Uterus (tissue), 4 donors: ENCODE results near the gene COL23A1. TPM values are rescaled to one million over a fixed set of nuclear protein-coding genes. Genes with fewer than 3 reads are reported as not detected.

Source experiments
- DNase-seq, 2 donors: peaks; one replicate each; pipeline ENCODE4 v3.0.0-alpha.2; 2019 to 2020
- H3K27ac ChIP-seq, 2 donors: fragments of 200-600 bp; sonication (generic); 1 replicate in 1 of 2; 2 replicates in 1 of 2; pipeline ENCODE4 v1.5.1; 2016 to 2018
- H3K27me3 ChIP-seq, 2 donors: fragments of 200-600 bp; sonication (generic); one replicate each; pipeline ENCODE4 v1.5.1; 2018 to 2019; ENCODE audit warnings: control low read depth in 1 of 2
- H3K36me3 ChIP-seq, 2 donors: fragments of 200-600 bp; sonication (generic); one replicate each; pipeline ENCODE4 v1.5.1; 2019; ENCODE audit warnings: control low read depth in 1 of 2
- H3K4me1 ChIP-seq, 2 donors: fragments of 200-600 bp; sonication (generic); one replicate each; pipeline ENCODE4 v1.5.1; 2018 to 2019; ENCODE audit warnings: control low read depth in 1 of 2
- H3K4me3 ChIP-seq, 2 donors: fragments of 200-600 bp; sonication (generic); 1 replicate in 1 of 2; 2 replicates in 1 of 2; pipeline ENCODE4 v1.5.1; 2018 to 2019; ENCODE audit warnings: mild to moderate bottlenecking in 1 of 2
- H3K9me3 ChIP-seq, 2 donors: fragments of 200-600 bp; sonication (generic); one replicate each; pipeline ENCODE4 v1.5.1; 2019; ENCODE audit warnings: control low read depth in 1 of 2
- POLR2A ChIP-seq, 2 donors: fragments of 450-650 bp; IDR thresholded peaks; one replicate each; pipeline ENCODE4 v1.6.1; 2016; ENCODE audit warnings: antibody characterized with exemption in 2 of 2, mild to moderate bottlenecking in 1 of 2, moderate library complexity in 1 of 2
- intact Hi-C: fragments of 100-400 bp; cut with DNase I; formaldehyde crosslinking; loops from one replicate; pipeline ENCODE4 v1.15.1; 2023; ENCODE audit warnings: low total_unique reads
- total RNA-seq, 4 donors: library from RNA; depleted of rRNA in 3 of 4; stranded (reverse); fragments of >200 nt in 3 of 4; gene quantifications; one replicate each; pipeline versions ENCODE4 v1.1.0 to v1.2.4, GENCODE V29; 2014 to 2023
- TF ChIP-seq, protein P1 (sequence below), 4 experiments: fragments of 200-600 bp in 2 of 4; fragments of 450-650 bp in 2 of 4; sonication (generic) in 2 of 4; IDR thresholded peaks; one replicate each; pipeline ENCODE4 v1.5.1; 2016 to 2019; ENCODE audit warnings: antibody characterized with exemption in 4 of 4, mild to moderate bottlenecking in 2 of 4, moderate library complexity in 1 of 4
- donor health status: DM: yes; HTN: yes; CAD: no.

COL23A1 gene
- total RNA-seq, 4 donors from 2014 or later = 0.85 to 7.6 (median 2.0) TPM; not detected in 1

GRCh38 chr5:178486239-178486641, 104.0 kb downstream of the COL23A1 start:
- TF ChIP-seq, protein P1, sequence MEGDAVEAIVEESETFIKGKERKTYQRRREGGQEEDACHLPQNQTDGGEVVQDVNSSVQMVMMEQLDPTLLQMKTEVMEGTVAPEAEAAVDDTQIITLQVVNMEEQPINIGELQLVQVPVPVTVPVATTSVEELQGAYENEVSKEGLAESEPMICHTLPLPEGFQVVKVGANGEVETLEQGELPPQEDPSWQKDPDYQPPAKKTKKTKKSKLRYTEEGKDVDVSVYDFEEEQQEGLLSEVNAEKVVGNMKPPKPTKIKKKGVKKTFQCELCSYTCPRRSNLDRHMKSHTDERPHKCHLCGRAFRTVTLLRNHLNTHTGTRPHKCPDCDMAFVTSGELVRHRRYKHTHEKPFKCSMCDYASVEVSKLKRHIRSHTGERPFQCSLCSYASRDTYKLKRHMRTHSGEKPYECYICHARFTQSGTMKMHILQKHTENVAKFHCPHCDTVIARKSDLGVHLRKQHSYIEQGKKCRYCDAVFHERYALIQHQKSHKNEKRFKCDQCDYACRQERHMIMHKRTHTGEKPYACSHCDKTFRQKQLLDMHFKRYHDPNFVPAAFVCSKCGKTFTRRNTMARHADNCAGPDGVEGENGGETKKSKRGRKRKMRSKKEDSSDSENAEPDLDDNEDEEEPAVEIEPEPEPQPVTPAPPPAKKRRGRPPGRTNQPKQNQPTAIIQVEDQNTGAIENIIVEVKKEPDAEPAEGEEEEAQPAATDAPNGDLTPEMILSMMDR (IDR thresholded peaks at IDR 0.05) = no peak
- no peak for TF ChIP-seq POLR2A (IDR thresholded peaks at IDR 0.05)
- no peak overlapping the region for H3K4me3 ChIP-seq
- H3K9me3 ChIP-seq = no peaks in the 10 kb centered on the region
- no peak for DNase-seq
- no peaks in the 10 kb centered on the region for H3K36me3 ChIP-seq
- no peaks in the 10 kb centered on the region for H3K4me1 ChIP-seq
- no peak overlapping the region for H3K27ac ChIP-seq
- H3K27me3 ChIP-seq = peaks cover 0 to 5% of the 10 kb centered on the region in 2 donors
- intact Hi-C loops = no loop called here

DNA sequence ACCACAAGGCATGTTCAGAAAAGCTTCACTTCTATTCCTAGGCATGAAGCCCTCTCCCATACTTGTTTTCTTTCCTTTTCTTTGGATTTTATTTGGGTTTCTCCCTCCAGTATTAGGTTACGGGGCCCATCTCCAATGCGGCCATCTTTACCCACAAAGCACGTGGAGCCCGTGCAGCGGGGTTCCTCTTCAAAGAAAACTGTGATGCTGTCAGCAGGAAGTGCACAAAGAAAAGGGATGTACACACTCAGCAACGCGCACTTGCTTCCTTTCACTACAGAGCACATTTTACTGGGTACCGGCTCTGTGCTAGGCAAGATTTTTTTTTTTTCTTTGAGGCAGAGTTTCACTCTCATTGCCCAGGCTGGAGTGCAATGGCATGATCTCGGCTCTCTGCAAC, 106.6 kb downstream of the COL23A1 start:
- Histone ChIP-seq H3K27ac (no peak overlapping the region), H3K4me3 (no peak overlapping the region), H3K4me1 (no peaks in the 10 kb centered on the region), H3K27me3 (peaks cover 0 to 3% of the 10 kb centered on the region in 2 donors), H3K36me3 (no peaks in the 10 kb centered on the region), H3K9me3 (no peaks in the 10 kb centered on the region)
- TF ChIP-seq POLR2A (IDR thresholded peaks at IDR 0.05) = no peak
- TF ChIP-seq, protein P1 (IDR thresholded peaks at IDR 0.05) = no peak
- no peak for DNase-seq
- intact Hi-C loops = no loop called here

DNA sequence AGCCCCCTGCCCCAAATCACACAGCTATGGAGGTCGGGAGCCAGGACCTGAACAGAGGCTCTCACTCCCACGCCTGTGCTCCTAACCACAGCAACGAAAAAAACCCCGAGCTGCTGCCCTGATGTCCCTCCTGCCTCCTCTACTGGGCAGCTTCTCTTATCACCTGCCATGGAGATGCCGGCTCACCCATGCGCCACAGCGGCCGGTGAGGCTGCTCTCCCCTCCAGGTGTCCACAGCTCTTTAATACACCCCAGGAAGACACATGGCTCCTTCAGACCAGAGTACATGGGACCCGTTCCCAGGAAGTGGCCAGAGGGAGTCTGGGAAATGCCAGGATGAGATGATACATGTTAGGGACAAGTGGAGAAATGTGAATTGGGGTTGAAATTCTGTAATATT, 110.9 kb downstream of the COL23A1 start:
- H3K4me3 ChIP-seq = no peak overlapping the region
- no peaks in the 10 kb centered on the region for H3K27me3 ChIP-seq
- H3K27ac ChIP-seq = no peak overlapping the region
- intact Hi-C loops = no loop called here
- H3K4me1 ChIP-seq = no peaks in the 10 kb centered on the region
- TF ChIP-seq POLR2A (IDR thresholded peaks at IDR 0.05) = no peak
- TF ChIP-seq, protein P1 (IDR thresholded peaks at IDR 0.05) = no peak
- DNase-seq = no peak
- no peaks in the 10 kb centered on the region for H3K9me3 ChIP-seq
- no peaks in the 10 kb centered on the region for H3K36me3 ChIP-seq

GRCh38 chr5:178478370-178478769, 111.8 kb downstream of the COL23A1 start:
- intact Hi-C loops = no loop called here

DNA sequence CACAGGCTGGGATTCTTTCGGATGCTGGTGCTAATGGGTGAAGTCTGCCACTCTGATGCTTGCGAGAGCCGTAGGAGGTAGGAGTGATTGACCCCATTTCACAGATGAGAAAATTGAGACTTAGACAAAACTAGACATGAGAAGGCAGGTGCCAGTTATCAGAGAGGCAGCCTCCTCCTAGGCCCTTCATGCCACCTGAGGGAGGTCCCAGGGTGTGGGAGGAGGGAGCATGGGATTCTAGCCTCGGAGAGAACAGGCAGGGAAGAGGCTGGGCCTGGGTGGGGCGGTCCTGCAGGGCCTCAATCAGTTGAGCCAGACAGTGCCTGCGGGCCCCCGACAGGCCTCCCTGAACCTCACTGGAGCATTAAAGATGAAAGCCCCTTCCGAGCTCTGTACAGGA, 112.4 kb downstream of the COL23A1 start:
- no peak for DNase-seq
- Histone ChIP-seq H3K4me3 (no peak overlapping the region), H3K9me3 (no peaks in the 10 kb centered on the region), H3K27me3 (no peaks in the 10 kb centered on the region), H3K27ac (no peak overlapping the region), H3K36me3 (no peaks in the 10 kb centered on the region), H3K4me1 (no peaks in the 10 kb centered on the region)
- intact Hi-C loops = no loop called here
- no peak for TF ChIP-seq POLR2A (IDR thresholded peaks at IDR 0.05)
- TF ChIP-seq, protein P1 (IDR thresholded peaks at IDR 0.05) = no peak

More at GRCh38 chr5:178478370-178478769, 111.8 kb downstream of the COL23A1 start:
- Histone ChIP-seq H3K9me3 (no peaks in the 10 kb centered on the region), H3K27ac (no peak overlapping the region), H3K4me3 (no peak overlapping the region), H3K4me1 (no peaks in the 10 kb centered on the region), H3K36me3 (no peaks in the 10 kb centered on the region), H3K27me3 (no peaks in the 10 kb centered on the region)
- TF ChIP-seq POLR2A (IDR thresholded peaks at IDR 0.05) = no peak
- TF ChIP-seq, protein P1 (IDR thresholded peaks at IDR 0.05) = no peak
- DNase-seq = no peak
